GM20000 (cell line): ENCODE measurements around the gene ADAMTS3.

ENCODE experiments used
- DNase-seq: peaks from one replicate; pipeline ENCODE4 v3.0.0; 2012; ENCODE audit warnings: low spot score
- TF ChIP-seq, protein P1 (sequence below): IDR thresholded peaks from 2 replicates; pipeline ENCODE4 v1.5.1; 2012; ENCODE audit warnings: mild to moderate bottlenecking, control low read depth; ENCODE audit errors: extremely low read depth, missing control alignments

The ADAMTS3 gene

DNA sequence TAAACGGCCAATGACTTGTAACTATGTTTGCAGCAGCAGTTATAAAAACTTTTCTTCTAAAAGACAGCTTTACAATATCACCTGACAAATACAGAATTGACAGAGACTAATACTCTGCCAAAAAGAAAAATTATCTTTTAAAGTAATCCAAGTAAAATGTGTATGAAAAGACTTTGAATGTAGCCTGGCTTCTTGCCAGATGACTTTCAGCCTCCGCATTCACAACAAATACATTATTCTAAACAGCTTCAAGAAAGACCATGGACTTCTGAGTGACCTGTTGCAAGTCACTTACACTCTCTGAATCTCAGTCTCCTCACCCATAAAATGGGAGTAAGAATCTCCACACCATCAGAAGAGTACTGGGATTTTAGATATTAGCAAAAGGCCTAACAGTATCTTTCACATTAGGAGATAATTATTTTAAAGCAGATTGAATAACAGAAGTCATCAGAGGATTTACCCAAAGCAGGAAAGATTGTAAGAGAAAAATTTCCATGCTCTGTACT, 2.5 kb downstream of the ADAMTS3 start:
- DNase-seq: no peak
- TF ChIP-seq, protein P1, sequence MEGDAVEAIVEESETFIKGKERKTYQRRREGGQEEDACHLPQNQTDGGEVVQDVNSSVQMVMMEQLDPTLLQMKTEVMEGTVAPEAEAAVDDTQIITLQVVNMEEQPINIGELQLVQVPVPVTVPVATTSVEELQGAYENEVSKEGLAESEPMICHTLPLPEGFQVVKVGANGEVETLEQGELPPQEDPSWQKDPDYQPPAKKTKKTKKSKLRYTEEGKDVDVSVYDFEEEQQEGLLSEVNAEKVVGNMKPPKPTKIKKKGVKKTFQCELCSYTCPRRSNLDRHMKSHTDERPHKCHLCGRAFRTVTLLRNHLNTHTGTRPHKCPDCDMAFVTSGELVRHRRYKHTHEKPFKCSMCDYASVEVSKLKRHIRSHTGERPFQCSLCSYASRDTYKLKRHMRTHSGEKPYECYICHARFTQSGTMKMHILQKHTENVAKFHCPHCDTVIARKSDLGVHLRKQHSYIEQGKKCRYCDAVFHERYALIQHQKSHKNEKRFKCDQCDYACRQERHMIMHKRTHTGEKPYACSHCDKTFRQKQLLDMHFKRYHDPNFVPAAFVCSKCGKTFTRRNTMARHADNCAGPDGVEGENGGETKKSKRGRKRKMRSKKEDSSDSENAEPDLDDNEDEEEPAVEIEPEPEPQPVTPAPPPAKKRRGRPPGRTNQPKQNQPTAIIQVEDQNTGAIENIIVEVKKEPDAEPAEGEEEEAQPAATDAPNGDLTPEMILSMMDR: no peak

DNA sequence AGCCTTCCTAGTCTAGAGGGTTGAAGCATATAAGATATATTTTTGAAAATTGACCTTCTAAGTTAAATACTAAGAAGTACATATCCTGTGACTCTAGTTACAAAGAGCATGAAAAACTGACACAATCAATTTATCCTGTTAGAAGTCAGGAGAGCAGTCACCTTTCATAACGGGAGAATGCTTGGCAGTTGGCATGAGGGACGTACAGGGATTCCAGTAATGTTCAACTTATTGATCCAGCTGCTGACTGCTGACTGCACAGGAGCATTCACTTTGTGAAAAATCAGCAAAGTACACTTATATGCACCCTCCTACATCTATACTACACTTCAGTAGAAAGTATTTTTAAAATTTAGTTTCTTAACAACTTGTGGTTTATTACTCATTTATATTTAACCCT, 4.2 kb downstream of the ADAMTS3 start:
- no peak for DNase-seq
- TF ChIP-seq, protein P1: no peak

DNA sequence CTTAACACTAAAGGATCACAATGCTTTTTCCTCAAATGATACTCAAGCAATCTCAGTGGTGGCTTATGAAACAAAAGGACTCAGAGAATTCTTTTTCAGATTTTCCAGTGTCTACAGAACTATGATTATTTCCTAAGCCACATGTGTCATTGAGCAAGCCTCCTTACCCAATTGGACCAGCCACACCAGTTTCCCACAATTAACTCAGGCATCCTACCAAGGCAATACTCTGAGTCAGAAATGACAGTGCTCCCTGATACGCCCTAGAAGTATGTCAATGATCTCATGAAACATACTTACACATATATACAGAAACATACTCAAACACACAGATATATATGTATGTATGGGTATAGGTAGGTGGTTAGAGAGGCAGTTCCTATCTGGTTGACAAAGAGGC, 4.8 kb downstream of the ADAMTS3 start:
- no peak for DNase-seq
- TF ChIP-seq, protein P1: no peak

DNA sequence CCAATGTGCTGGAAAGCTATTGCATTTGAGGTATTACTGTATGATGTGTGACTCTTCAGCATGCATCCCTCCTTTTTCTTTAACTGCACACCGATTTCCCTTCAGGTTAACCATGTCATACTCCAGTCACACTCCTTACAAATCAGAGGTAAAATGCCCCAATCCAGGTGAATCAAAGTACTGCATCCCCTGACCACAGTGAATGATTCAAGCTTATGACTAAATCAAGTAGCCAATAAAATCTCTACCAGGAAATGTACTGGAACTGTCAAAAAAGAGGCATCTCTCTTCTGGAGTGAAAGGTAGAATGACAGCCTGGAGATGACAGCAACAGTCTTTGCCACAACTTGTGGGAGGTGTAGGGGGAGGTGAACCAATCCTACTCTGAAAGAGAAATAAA, 10.4 kb downstream of the ADAMTS3 start:
- TF ChIP-seq, protein P1: no peak
- DNase-seq: no peak

DNA sequence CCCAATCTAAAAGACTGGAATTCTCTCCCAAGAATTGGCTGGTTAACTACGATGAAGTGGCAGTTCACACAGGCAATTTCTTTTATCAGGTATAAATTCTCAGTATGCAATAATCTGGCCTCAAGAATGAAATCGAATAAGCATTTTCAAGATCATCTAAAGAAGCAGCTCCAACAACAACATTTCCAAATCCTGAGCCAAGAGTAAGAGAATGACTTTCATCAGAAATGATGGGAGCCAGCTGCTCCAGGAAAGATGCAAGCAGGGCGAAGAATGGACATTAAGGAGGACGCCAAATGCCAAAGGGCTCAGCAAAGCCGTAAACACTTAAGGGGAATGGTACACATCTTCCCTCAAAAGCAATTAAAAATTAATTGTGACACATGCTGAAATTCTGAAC, 12.0 kb downstream of the ADAMTS3 start:
- TF ChIP-seq, protein P1: no peak
- DNase-seq: no peak

DNA sequence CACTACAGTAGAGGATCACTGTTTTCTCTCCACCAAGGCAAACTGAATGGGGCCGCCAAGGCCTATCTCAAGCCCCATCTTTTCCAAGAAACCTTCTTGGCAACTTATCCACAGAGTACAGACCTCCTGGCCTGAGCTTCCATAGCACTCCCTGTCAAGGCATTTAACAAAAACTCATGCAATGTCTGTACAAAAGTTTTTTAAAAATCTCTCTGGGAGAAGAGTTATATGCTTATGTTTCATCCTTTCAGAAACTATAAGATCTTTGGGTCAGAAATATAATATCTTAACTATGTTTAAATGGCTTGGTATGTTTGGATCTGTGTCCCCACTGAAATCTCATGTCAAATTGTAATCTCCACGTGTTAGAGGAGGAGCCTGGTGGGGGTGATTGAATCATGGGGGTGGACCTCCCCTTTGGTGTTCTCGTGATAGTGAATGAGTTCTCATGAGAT, 13.6 kb downstream of the ADAMTS3 start:
- TF ChIP-seq, protein P1: no peak
- no peak for DNase-seq

DNA sequence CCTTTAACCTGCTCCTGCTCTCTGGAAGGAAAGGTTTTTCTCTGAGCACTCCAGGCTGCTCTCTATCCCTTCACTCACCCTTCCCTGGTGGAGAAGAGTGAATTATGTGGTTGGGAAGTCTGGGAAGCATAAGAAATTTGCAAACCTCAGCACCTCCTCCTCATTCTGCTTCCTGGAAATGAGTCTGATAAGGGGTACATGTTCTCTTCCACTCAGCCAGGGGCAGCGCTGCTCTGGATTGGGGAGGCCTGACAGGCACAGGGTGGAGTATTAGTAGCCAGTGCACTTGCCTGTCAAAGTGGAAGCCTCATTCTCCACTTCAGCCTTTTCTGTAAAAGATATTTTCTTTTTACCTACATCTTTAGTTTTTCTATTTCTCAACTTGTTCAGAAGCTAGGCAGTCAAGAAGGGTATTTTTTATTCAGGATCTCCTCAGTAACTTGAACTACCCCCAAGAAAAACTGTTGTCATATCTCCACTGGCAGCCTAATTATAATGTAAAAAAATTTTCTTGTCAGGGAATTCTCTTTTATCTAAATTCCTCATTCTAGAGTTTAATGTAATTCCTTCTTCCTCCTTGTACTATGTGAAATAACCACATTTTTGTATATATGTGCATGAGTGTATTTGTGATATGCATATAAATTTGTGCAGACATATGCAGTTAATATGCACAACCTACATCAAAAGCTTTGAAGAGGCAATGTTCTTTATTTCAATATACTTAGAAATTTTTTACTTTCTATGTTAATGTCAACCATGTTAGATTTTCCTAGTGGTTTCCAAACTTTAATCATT, 15.3 kb downstream of the ADAMTS3 start:
- no peak for DNase-seq
- TF ChIP-seq, protein P1: no peak
